Activated T-cell treated with anti-CD3 and anti-CD28 coated beads, Interleukin-2, amount 50 U/mL, for 1 hour (primary cell): ENCODE data around the gene SH3RF3.

Source experiments
- DNase-seq: peaks from one replicate; pipeline ENCODE4 v3.0.0-alpha.2; 2020

The SH3RF3 gene

GRCh38 chr2:109404681-109405080 lies 275.7 kb downstream of the SH3RF3 start:
- no peak for DNase-seq

GRCh38 chr2:109405873-109406272 lies 276.9 kb downstream of the SH3RF3 start:
- no peak for DNase-seq

GRCh38 chr2:109406301-109406700 lies 277.3 kb downstream of the SH3RF3 start:
- DNase-seq: no peak

GRCh38 chr2:109407276-109408042 lies 278.5 kb downstream of the SH3RF3 start:
- no peak for DNase-seq

- no peak for DNase-seq
Observed at GRCh38 chr2:109408043-109408335, 279.0 kb downstream of the SH3RF3 start.

GRCh38 chr2:109409321-109410038 lies 280.5 kb downstream of the SH3RF3 start:
- no peak for DNase-seq

- DNase-seq: no peak
Observed at GRCh38 chr2:109410039-109410815, 281.2 kb downstream of the SH3RF3 start.

GRCh38 chr2:109411640-109412325 lies 282.8 kb downstream of the SH3RF3 start:
- no peak for DNase-seq

- no peak for DNase-seq
Observed at GRCh38 chr2:109415581-109416013, 286.6 kb downstream of the SH3RF3 start.

- DNase-seq: no peak
Observed at GRCh38 chr2:109417701-109418335, 288.8 kb downstream of the SH3RF3 start.

- no peak for DNase-seq
Observed at GRCh38 chr2:109418716-109419115, 289.7 kb downstream of the SH3RF3 start.

- DNase-seq: no peak
Observed at GRCh38 chr2:109419171-109419756, 290.3 kb downstream of the SH3RF3 start.

GRCh38 chr2:109419960-109420370 lies 291.0 kb downstream of the SH3RF3 start:
- no peak for DNase-seq

- DNase-seq: no peak
Observed at GRCh38 chr2:109421101-109421500, 292.1 kb downstream of the SH3RF3 start.

GRCh38 chr2:109421642-109422041 lies 292.6 kb downstream of the SH3RF3 start:
- DNase-seq: no peak

GRCh38 chr2:109422071-109422757 lies 293.2 kb downstream of the SH3RF3 start:
- DNase-seq: no peak

GRCh38 chr2:109422758-109423500 lies 293.9 kb downstream of the SH3RF3 start:
- no peak for DNase-seq

GRCh38 chr2:109423556-109424359 lies 294.8 kb downstream of the SH3RF3 start:
- no peak for DNase-seq

- no peak for DNase-seq
Observed at GRCh38 chr2:109425411-109425810, 296.4 kb downstream of the SH3RF3 start.

- DNase-seq: no peak
Observed at GRCh38 chr2:109427661-109428091, 298.7 kb downstream of the SH3RF3 start.
